ENCODE data around the gene CKAP4. TPM values are rescaled to one million over a fixed set of nuclear protein-coding genes. Genes with fewer than 3 reads are reported as not detected.
A peak's percentile ranks its signal among the peaks of the same experiment; 100 is the strongest.

CKAP4 gene
- total and polyA plus RNA-seq, 2 of the 13 experiments (the other 11 are each of a cell fraction or from before 2014, with no cell fraction given) = 39.2 to 70.2 TPM

DNA sequence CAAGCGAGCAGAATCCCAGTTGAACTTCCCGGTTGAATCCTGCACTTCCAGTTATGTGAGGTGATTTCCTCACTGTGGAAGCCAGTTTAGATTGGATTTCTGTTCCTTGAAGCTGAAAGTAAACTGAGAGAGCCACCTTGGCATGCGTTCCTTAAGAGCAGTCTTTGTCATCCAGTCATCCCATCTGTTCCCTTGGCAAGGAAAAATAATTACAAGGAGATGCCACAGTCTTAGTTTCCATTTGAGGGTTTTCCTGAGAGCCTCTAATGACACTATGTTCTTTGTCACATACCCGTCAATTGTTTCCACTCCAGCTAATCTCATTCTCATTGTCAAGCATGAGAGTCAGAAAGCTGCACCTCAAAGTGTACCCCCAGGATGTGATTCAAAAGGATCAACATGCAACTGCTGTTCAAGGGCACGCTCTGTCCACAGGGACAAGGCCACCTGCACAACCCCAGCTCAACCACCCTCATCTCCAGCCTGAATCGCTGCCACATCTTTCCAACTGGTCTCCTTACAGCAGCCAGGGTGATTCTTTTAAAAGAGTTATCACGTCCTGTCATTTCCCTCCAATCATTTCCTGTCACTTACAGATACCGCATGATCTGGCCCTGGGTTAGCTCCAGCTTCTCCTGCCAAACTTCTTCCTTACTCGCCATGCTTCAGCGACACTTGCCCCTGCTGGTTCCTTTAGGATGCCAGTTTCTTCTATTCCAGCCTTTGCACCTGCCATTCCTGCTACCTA is 36.7 kb upstream of the CKAP4 start (continued):
- TF ChIP-seq, protein P1, sequence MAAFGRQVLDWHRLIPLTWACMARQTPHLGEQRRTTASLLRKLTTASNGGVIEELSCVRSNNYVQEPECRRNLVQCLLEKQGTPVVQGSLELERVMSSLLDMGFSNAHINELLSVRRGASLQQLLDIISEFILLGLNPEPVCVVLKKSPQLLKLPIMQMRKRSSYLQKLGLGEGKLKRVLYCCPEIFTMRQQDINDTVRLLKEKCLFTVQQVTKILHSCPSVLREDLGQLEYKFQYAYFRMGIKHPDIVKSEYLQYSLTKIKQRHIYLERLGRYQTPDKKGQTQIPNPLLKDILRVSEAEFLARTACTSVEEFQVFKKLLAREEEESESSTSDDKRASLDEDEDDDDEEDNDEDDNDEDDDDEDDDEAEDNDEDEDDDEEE (CRISPR knock-in tag; IDR thresholded peaks at IDR 0.05) = peak; percentile 64
- TF ChIP-seq ZNF451 (CRISPR knock-in tag; IDR thresholded peaks at IDR 0.05) = no peak
- TF ChIP-seq ZNF501 (CRISPR knock-in tag; IDR thresholded peaks at IDR 0.05) = peak; percentile 92
- TF ChIP-seq RBM39 (IDR thresholded peaks at IDR 0.05; ENCODE audit: low read depth, low read length, poor library complexity, severe bottlenecking) = no peak
- TF ChIP-seq ASH2L (IDR thresholded peaks at IDR 0.05; ENCODE audit: insufficient read length, low read depth, low read length) = peak; percentile 54
- TF ChIP-seq HIVEP1 (CRISPR knock-in tag; IDR thresholded peaks at IDR 0.05) = no peak; the same call in 1 of the 2 replicates
- peak; percentile 77 for TF ChIP-seq ZNF644 (CRISPR knock-in tag; IDR thresholded peaks at IDR 0.05; ENCODE audit: low read depth)
- no peak for TF ChIP-seq KLF13 (CRISPR knock-in tag; IDR thresholded peaks at IDR 0.05)
- TF ChIP-seq ZFP62 (CRISPR knock-in tag; IDR thresholded peaks at IDR 0.05) = no peak
- TF ChIP-seq CBFB (CRISPR knock-in tag; IDR thresholded peaks at IDR 0.05) = peak; percentile 63; the same call in 1 of the 2 replicates
- peak; percentile 47; the same call in 1 of the 2 replicates for TF ChIP-seq NR2C2 (CRISPR knock-in tag; IDR thresholded peaks at IDR 0.05; ENCODE audit: borderline replicate concordance)
- no peak for TF ChIP-seq GPBP1L1 (CRISPR knock-in tag; IDR thresholded peaks at IDR 0.05)
- TF ChIP-seq, protein P2, sequence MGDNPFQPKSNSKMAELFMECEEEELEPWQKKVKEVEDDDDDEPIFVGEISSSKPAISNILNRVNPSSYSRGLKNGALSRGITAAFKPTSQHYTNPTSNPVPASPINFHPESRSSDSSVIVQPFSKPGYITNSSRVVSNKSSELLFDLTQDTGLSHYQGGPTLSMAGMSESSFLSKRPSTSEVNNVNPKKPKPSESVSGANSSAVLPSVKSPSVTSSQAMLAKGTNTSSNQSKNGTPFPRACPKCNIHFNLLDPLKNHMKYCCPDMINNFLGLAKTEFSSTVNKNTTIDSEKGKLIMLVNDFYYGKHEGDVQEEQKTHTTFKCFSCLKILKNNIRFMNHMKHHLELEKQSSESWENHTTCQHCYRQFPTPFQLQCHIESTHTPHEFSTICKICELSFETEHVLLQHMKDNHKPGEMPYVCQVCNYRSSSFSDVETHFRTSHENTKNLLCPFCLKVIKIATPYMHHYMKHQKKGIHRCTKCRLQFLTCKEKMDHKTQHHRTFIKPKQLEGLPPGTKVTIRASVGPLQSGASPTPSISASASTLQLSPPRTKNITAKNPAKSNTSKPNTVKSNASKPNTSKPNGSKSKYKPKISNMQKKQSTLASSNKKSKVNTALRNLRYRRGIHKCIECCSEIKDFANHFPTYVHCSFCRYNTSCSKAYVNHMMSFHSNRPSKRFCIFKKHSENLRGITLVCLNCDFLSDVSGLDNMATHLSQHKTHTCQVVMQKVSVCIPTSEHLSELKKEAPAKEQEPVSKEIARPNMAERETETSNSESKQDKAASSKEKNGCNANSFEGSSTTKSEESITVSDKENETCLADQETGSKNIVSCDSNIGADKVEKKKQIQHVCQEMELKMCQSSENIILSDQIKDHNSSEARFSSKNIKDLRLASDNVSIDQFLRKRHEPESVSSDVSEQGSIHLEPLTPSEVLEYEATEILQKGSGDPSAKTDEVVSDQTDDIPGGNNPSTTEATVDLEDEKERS (CRISPR knock-in tag; IDR thresholded peaks at IDR 0.05) = 0 out of 2 replicates have a peak, but pooled peaks have one; percentile 58
- no peak for TF ChIP-seq ZNF567 (CRISPR knock-in tag; IDR thresholded peaks at IDR 0.05; ENCODE audit: borderline replicate concordance)
- no peak for TF ChIP-seq ZHX1 (CRISPR knock-in tag; IDR thresholded peaks at IDR 0.05; ENCODE audit: low read depth)
- peak; percentile 85; the same call in 1 of the 2 replicates for TF ChIP-seq ZNF431 (CRISPR knock-in tag; IDR thresholded peaks at IDR 0.05; ENCODE audit: borderline replicate concordance, low read depth)
- no peak for TF ChIP-seq CHCHD3 (CRISPR knock-in tag; IDR thresholded peaks at IDR 0.05)
- no peak for TF ChIP-seq TP53 (CRISPR knock-in tag; conservative IDR thresholded peaks at IDR 0.05)

Measured in HepG2 (cell line).